K562 (cell line): Measurements from ENCODE around the gene LZTR1. TPM values are rescaled to one million over a fixed set of nuclear protein-coding genes. Genes with fewer than 3 reads are reported as not detected.
A peak's percentile ranks its signal among the peaks of the same experiment; 100 is the strongest.

Source experiments
- ATF1 ChIP-seq, 2 experiments: fragments of 450-650 bp in 1 of 2; IDR thresholded peaks; 2 replicates each; pipeline ENCODE4 v1.6.1; 2016; ENCODE audit warnings: missing compliant biosample characterization in 1 of 2, missing genetic modification characterization in 1 of 2
- CEBPG ChIP-seq, 3 experiments: fragments of 200-800 bp in 1 of 3; sonication (Bioruptor generic) in 1 of 3; sonication (generic) in 1 of 3; formaldehyde crosslinking in 1 of 3; IDR thresholded peaks in 2 of 3; conservative IDR thresholded peaks in 1 of 3; 2 replicates each; pipeline versions ENCODE4 v1.6.1 to v1.8.0; 2016 to 2022; ENCODE audit warnings: missing compliant biosample characterization in 2 of 3, missing genetic modification characterization in 2 of 3, mild to moderate bottlenecking in 1 of 3, missing genetic modification reagents in 1 of 3
- EZH2 ChIP-seq: IDR thresholded peaks from 2 replicates; pipeline ENCODE4 v1.6.1; 2012; ENCODE audit warnings: low read depth, mild to moderate bottlenecking, inconsistent platforms, low read length, borderline replicate concordance
- HNRNPK ChIP-seq: fragments of 200-400 bp; formaldehyde crosslinking; IDR thresholded peaks from one replicate; pipeline ENCODE4 v1.6.1; 2018; ENCODE audit warnings: mild to moderate bottlenecking, low read depth, low read length; ENCODE audit not compliant: poor library complexity, severe bottlenecking
- JUND ChIP-seq, 2 experiments: IDR thresholded peaks; 2 replicates in 1 of 2; 3 replicates in 1 of 2; pipeline ENCODE4 v1.6.1; 2011; ENCODE audit warnings: borderline replicate concordance in 2 of 2, low read depth in 2 of 2, low read length in 2 of 2, improper control_type of control experiment in 1 of 2, missing biosample characterization in 1 of 2, missing genetic modification characterization in 1 of 2, missing genetic modification reagents in 1 of 2
- KAT7 ChIP-seq: sonication (generic); formaldehyde crosslinking; IDR thresholded peaks from 2 replicates; pipeline ENCODE4 v1.8.0; 2022; ENCODE audit warnings: missing genetic modification reagents, mild to moderate bottlenecking, borderline replicate concordance
- KDM1A ChIP-seq, 2 experiments: fragments of 450-650 bp; IDR thresholded peaks; 2 replicates each; pipeline ENCODE4 v1.6.1; 2016; ENCODE audit warnings: mild to moderate bottlenecking in 2 of 2
- KHSRP ChIP-seq: fragments of 450-650 bp; IDR thresholded peaks from 2 replicates; pipeline ENCODE4 v1.6.1; 2017
- MBD1 ChIP-seq: fragments of 250-450 bp; sonication (Bioruptor Pico); IDR thresholded peaks from 2 replicates; pipeline ENCODE4 v1.8.0; 2022; ENCODE audit warnings: inconsistent platforms
- MTA1 ChIP-seq: fragments of 450-650 bp; IDR thresholded peaks from 2 replicates; pipeline ENCODE4 v1.6.1; 2017; ENCODE audit warnings: borderline replicate concordance
- NFE2L1 ChIP-seq: fragments of 450-650 bp; IDR thresholded peaks from 2 replicates; pipeline ENCODE4 v1.6.1; 2016; ENCODE audit warnings: missing genetic modification characterization, low read depth, mild to moderate bottlenecking, missing compliant biosample characterization, moderate library complexity, borderline replicate concordance
- NUFIP1 ChIP-seq: fragments of 450-650 bp; IDR thresholded peaks from 2 replicates; pipeline ENCODE4 v1.6.1; 2018; ENCODE audit not compliant: partially characterized antibody
- POLR2AphosphoS2 ChIP-seq: IDR thresholded peaks from 2 replicates; pipeline ENCODE4 v1.6.1; 2012; ENCODE audit warnings: low read length, improper control_type of control experiment
- SMARCE1 ChIP-seq: fragments of 450-650 bp; IDR thresholded peaks from 2 replicates; pipeline ENCODE4 v1.7.1; 2016; ENCODE audit warnings: mild to moderate bottlenecking
- SNAPC5 ChIP-seq: fragments of 250-450 bp; sonication (Bioruptor Pico); IDR thresholded peaks from 2 replicates; pipeline ENCODE4 v1.8.0; 2021; ENCODE audit warnings: moderate library complexity, mild to moderate bottlenecking, inconsistent platforms
- XRCC4 ChIP-seq: IDR thresholded peaks from one replicate; pipeline ENCODE4 v1.6.1; 2011; ENCODE audit not compliant: insufficient read depth, insufficient read length; ENCODE audit errors: extremely low read depth
- YBX1 ChIP-seq: fragments of 450-650 bp; IDR thresholded peaks from 2 replicates; pipeline ENCODE4 v1.7.1; 2016; ENCODE audit warnings: mild to moderate bottlenecking
- ZFX ChIP-seq: sonication (generic); formaldehyde crosslinking; IDR thresholded peaks from 2 replicates; pipeline ENCODE4 v1.8.0; 2022; ENCODE audit warnings: mild to moderate bottlenecking, missing genetic modification reagents, moderate library complexity
- polyA plus RNA-seq, 8 experiments: library from polyadenylated mRNA; depleted of rRNA in 4 of 8; stranded (reverse) in 5 of 8; unstranded in 3 of 8; fragments of >200 nt; fragmentation: Nextera tagmentation in 2 of 8; fragmentation: Illumina TruSeq in 1 of 8; extraction: Ambion mirVana in 2 of 8; extraction: Trizol in 1 of 8; gene quantifications; 2 replicates each; pipeline versions ENCODE4 v1.2.1 to v1.2.3, GENCODE V29; 2011 to 2014; ENCODE audit warnings: inconsistent platforms in 1 of 8, missing spikeins in 1 of 8
- total RNA-seq, 7 experiments: library from RNA; depleted of rRNA in 6 of 7; stranded (reverse); fragments of >200 nt in 6 of 7; fragmentation: Illumina TruSeq in 2 of 7; extraction: Trizol in 2 of 7; gene quantifications; 2 replicates each; pipeline versions ENCODE4 v1.2.1 to v1.2.3, GENCODE V29; 2011 to 2021; ENCODE audit warnings: low replicate concordance in 1 of 7
- TF ChIP-seq, protein P1 (sequence below), 2 experiments: fragments of 150-350 bp in 1 of 2; IDR thresholded peaks; 2 replicates each; pipeline ENCODE4 v1.6.1; 2012 to 2016; ENCODE audit warnings: low read depth in 2 of 2, low read length in 2 of 2, mild to moderate bottlenecking in 1 of 2, moderate library complexity in 1 of 2
- TF ChIP-seq, protein P2 (sequence below): fragments of 450-650 bp; formaldehyde crosslinking; IDR thresholded peaks from 2 replicates; pipeline ENCODE4 v1.4.0; 2020; ENCODE audit warnings: mild to moderate bottlenecking, moderate library complexity

Gene LZTR1
- total and polyA plus RNA-seq, 9 of the 15 experiments (the other 6 are each of a cell fraction or from before 2014, with no cell fraction given), result 2.2 to 135 (median 63.0) TPM

DNA sequence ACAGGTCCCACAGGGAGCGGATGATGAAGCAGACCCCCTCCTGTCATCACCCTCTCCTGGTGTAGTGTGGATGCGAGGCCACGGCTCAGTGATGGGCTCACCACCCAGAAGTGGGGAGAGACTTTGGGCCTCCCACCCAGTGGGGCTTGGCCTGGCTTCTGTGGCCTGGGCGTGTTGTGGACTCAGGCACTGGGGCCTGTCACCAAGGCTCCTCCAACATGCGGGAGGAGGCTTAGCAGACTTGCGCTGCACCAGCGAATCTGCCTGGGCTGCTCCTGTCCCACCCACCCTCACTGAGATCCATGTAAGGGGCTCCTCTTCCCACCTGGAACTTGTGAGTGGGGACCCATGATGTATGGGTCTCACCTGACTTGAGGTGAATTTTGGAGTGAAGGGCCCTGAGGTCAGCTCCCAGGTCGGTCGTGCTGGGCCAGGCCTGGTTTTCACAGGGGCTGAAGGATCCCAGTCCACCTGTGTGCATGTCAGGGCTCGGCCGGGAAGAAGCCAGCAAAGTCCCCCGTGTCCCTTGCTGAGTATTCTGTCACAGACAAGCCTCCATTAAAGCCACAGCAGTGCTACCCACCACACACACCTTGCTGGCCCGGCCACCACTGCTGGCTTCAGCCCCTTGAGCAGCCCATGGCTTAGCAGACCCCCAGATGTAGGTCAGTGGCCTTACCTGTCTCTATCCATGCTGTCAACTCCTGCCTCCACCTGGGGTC, 15.6 kb downstream of the LZTR1 start (continued):
- TF ChIP-seq MBD1 (CRISPR knock-in tag) (no peak), SNAPC5 (CRISPR knock-in tag) (no peak), JUND (IDR thresholded peaks at IDR 0.05; ENCODE audit: borderline replicate concordance, low read depth, low read length) (0 out of 2 replicates have a peak, but pooled peaks have one; percentile 6), JUND (tag; IDR thresholded peaks at IDR 0.05; ENCODE audit: borderline replicate concordance, low read depth, low read length) (no peak), SMARCE1 (no peak), KHSRP (no peak), ATF1 (CRISPR knock-in tag; IDR thresholded peaks at IDR 0.05) (no peak), ATF1 (tag; IDR thresholded peaks at IDR 0.05) (no peak), YBX1 (no peak), ZFX (CRISPR knock-in tag) (no peak), HNRNPK (no peak), NFE2L1 (no peak), EZH2 (no peak), POLR2AphosphoS2 (peak; percentile 9; the same call in 1 of the 2 replicates), KAT7 (CRISPR knock-in tag) (no peak), NUFIP1 (no peak), MTA1 (no peak), KDM1A (IDR thresholded peaks at IDR 0.05) (no peak), CEBPG (CRISPR knock-in tag; IDR thresholded peaks at IDR 0.05) (no peak), CEBPG (tag; conservative IDR thresholded peaks at IDR 0.05 in 1 of 2, IDR thresholded peaks at IDR 0.05 in 1 of 2) (no peak), XRCC4 (no peak)
- TF ChIP-seq, protein P1, sequence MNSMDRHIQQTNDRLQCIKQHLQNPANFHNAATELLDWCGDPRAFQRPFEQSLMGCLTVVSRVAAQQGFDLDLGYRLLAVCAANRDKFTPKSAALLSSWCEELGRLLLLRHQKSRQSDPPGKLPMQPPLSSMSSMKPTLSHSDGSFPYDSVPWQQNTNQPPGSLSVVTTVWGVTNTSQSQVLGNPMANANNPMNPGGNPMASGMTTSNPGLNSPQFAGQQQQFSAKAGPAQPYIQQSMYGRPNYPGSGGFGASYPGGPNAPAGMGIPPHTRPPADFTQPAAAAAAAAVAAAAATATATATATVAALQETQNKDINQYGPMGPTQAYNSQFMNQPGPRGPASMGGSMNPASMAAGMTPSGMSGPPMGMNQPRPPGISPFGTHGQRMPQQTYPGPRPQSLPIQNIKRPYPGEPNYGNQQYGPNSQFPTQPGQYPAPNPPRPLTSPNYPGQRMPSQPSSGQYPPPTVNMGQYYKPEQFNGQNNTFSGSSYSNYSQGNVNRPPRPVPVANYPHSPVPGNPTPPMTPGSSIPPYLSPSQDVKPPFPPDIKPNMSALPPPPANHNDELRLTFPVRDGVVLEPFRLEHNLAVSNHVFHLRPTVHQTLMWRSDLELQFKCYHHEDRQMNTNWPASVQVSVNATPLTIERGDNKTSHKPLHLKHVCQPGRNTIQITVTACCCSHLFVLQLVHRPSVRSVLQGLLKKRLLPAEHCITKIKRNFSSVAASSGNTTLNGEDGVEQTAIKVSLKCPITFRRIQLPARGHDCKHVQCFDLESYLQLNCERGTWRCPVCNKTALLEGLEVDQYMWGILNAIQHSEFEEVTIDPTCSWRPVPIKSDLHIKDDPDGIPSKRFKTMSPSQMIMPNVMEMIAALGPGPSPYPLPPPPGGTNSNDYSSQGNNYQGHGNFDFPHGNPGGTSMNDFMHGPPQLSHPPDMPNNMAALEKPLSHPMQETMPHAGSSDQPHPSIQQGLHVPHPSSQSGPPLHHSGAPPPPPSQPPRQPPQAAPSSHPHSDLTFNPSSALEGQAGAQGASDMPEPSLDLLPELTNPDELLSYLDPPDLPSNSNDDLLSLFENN (IDR thresholded peaks at IDR 0.05; ENCODE audit: low read depth in 2 of 2, low read length in 2 of 2), result 0 out of 4 replicates have a peak, but pooled peaks of 1 of the 2 experiments have one; percentile 9
- TF ChIP-seq, protein P2, sequence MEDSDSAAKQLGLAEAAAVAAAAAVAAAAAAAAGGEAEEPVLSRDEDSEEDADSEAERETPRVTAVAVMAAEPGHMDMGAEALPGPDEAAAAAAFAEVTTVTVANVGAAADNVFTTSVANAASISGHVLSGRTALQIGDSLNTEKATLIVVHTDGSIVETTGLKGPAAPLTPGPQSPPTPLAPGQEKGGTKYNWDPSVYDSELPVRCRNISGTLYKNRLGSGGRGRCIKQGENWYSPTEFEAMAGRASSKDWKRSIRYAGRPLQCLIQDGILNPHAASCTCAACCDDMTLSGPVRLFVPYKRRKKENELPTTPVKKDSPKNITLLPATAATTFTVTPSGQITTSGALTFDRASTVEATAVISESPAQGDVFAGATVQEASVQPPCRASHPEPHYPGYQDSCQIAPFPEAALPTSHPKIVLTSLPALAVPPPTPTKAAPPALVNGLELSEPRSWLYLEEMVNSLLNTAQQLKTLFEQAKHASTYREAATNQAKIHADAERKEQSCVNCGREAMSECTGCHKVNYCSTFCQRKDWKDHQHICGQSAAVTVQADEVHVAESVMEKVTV (CRISPR knock-in tag), result no peak
